ENCODE measurements around the gene RPS6KB1. TPM values are rescaled to one million over a fixed set of nuclear protein-coding genes. Genes with fewer than 3 reads are reported as not detected.
"Not testable (repeated sequence)": the region's sequence is repeated elsewhere in the genome, so short reads cannot be mapped to it uniquely, and the experiment has no call there.

Gene RPS6KB1
- 17.7 and 24.2 TPM in 2 replicates for total RNA-seq

GRCh38 chr17:59892924-59893675 lies at the start of gene RPS6KB1, which contains the start of gene TUBD1:
Gene RPS6KB1, plus strand, starts transcription at chr17:59893121. Its CDS starts 64 bp downstream, at chr17:59893185.
Gene TUBD1, minus strand, starts transcription at chr17:59892943. Its CDS starts 1,941 bp downstream, at chr17:59891002.
- DNase-seq (ENCODE audit: low read depth in 2 of 2) = peak; percentile 100

GRCh38 chr17:59844884-59845594 lies 47.9 kb upstream of the RPS6KB1 start:
- DNase-seq (ENCODE audit: low read depth in 2 of 2) = peak; percentile 35 to 77

- DNase-seq (ENCODE audit: low read depth in 2 of 2) = peak; percentile 46 to 80
Measured at GRCh38 chr17:59845595-59846393, 47.1 kb upstream of the RPS6KB1 start.

- peak; percentile 54 to 89 for DNase-seq (ENCODE audit: low read depth in 2 of 2)
Measured at GRCh38 chr17:59846394-59847165, 46.3 kb upstream of the RPS6KB1 start.

GRCh38 chr17:59848385-59848668 lies 44.6 kb upstream of the RPS6KB1 start:
- no peak for DNase-seq (ENCODE audit: low read depth in 2 of 2)

- DNase-seq (ENCODE audit: low read depth in 2 of 2) = no peak
Measured at GRCh38 chr17:59848778-59849177, 44.1 kb upstream of the RPS6KB1 start.

- DNase-seq (ENCODE audit: low read depth in 2 of 2) = not testable (repeated sequence)
Measured at GRCh38 chr17:59850311-59850710, 42.6 kb upstream of the RPS6KB1 start.

- DNase-seq (ENCODE audit: low read depth in 2 of 2) = peak in 1 of 2 donors; percentile 87
Measured at GRCh38 chr17:59851439-59852375, 41.2 kb upstream of the RPS6KB1 start.

GRCh38 chr17:59852847-59853167 lies 40.1 kb upstream of the RPS6KB1 start:
- not testable (repeated sequence) for DNase-seq (ENCODE audit: low read depth in 2 of 2)

GRCh38 chr17:59853168-59853918 lies 39.6 kb upstream of the RPS6KB1 start:
- peak; percentile 54 to 98 for DNase-seq (ENCODE audit: low read depth in 2 of 2)

GRCh38 chr17:59853919-59854729 lies 38.8 kb upstream of the RPS6KB1 start:
- not testable (repeated sequence) for DNase-seq (ENCODE audit: low read depth in 2 of 2)

GRCh38 chr17:59856859-59857794 lies 35.8 kb upstream of the RPS6KB1 start:
- no peak for DNase-seq (ENCODE audit: low read depth in 2 of 2)

- no peak for DNase-seq (ENCODE audit: low read depth in 2 of 2)
Measured at GRCh38 chr17:59858167-59858816, 34.6 kb upstream of the RPS6KB1 start.

- no peak for DNase-seq (ENCODE audit: low read depth in 2 of 2)
Measured at GRCh38 chr17:59858932-59859331, 34.0 kb upstream of the RPS6KB1 start.

- peak; percentile 76 to 78 for DNase-seq (ENCODE audit: low read depth in 2 of 2)
Measured at GRCh38 chr17:59859444-59860025, 33.4 kb upstream of the RPS6KB1 start.

GRCh38 chr17:59863616-59864015 lies 29.3 kb upstream of the RPS6KB1 start:
- DNase-seq (ENCODE audit: low read depth in 2 of 2) = no peak

GRCh38 chr17:59869941-59870218 lies 23.0 kb upstream of the RPS6KB1 start:
- DNase-seq (ENCODE audit: low read depth in 2 of 2) = no peak
